Astrocyte (in vitro differentiated cells and primary cell): ENCODE measurements around the gene SLC10A3.

ENCODE experiments used
- EZH2 ChIP-seq: IDR thresholded peaks from 2 replicates; pipeline ENCODE4 v1.6.1; 2012; ENCODE audit warnings: mild to moderate bottlenecking, low read length, inconsistent platforms; ENCODE audit not compliant: insufficient read depth
- TF ChIP-seq, protein P1 (sequence below): IDR thresholded peaks from 2 replicates; pipeline ENCODE4 v1.5.1; 2011; ENCODE audit warnings: low read depth, mild to moderate bottlenecking, inconsistent platforms, low read length, moderate library complexity; ENCODE audit not compliant: insufficient read depth

DNA sequence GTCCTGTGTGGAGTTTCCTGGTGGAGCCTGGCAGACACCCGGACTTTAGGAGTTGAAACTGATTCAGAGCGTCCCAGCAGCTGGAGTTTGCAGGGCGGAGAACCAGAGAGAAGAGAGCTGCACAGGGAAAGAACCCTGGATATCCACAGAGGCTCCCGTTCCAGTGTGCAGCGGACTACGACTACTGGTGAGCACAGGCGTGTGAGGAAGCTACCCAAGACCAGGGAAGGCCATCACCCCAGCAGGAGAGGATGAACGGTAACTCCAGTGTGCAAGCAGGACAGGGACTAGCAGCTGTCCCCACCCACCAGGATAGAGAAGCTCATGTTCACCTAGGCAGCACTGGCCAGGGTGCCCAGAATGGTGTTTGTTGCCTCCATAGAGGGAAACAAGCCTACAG lies 13.6 kb downstream of the SLC10A3 start:
- TF ChIP-seq, protein P1, sequence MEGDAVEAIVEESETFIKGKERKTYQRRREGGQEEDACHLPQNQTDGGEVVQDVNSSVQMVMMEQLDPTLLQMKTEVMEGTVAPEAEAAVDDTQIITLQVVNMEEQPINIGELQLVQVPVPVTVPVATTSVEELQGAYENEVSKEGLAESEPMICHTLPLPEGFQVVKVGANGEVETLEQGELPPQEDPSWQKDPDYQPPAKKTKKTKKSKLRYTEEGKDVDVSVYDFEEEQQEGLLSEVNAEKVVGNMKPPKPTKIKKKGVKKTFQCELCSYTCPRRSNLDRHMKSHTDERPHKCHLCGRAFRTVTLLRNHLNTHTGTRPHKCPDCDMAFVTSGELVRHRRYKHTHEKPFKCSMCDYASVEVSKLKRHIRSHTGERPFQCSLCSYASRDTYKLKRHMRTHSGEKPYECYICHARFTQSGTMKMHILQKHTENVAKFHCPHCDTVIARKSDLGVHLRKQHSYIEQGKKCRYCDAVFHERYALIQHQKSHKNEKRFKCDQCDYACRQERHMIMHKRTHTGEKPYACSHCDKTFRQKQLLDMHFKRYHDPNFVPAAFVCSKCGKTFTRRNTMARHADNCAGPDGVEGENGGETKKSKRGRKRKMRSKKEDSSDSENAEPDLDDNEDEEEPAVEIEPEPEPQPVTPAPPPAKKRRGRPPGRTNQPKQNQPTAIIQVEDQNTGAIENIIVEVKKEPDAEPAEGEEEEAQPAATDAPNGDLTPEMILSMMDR, result no peak
- no peak for TF ChIP-seq EZH2
